A673 (cell line): ENCODE measurements around the gene FBXW8. TPM values are rescaled to one million over a fixed set of nuclear protein-coding genes. Genes with fewer than 3 reads are reported as not detected.

ENCODE experiments used
- BruUV-seq: library from RNA; stranded (reverse); fragments of 400-500 nt; replicated peaks from 2 replicates; lab custom pipeline; 2021; lab: Mats Ljungman, UMichigan
- CTCF ChIA-PET: fragments of 300-600 bp; sonication (Branson Sonifier 250); formaldehyde crosslinking; loops from one replicate; lab custom pipeline; 2022; ENCODE audit warnings: antibody characterized with exemption; lab: Charles Lee
- POLR2A ChIA-PET: fragments of 300-600 bp; sonication (Branson Sonifier 250); formaldehyde crosslinking; loops from one replicate; lab custom pipeline; 2022; ENCODE audit warnings: antibody characterized with exemption; ENCODE audit not compliant: low non-redundant PET; lab: Charles Lee
- DNase-seq: peaks from one replicate; pipeline ENCODE4 v3.0.0-alpha.2; 2015; ENCODE audit warnings: low spot score
- H3K27ac ChIP-seq: fragments of 200-600 bp; sonication (generic); 2 replicates; pipeline ENCODE4 v1.5.1; 2016; ENCODE audit warnings: mixed run types, low read depth, mild to moderate bottlenecking, mixed read lengths, antibody characterized with exemption, low read length; ENCODE audit not compliant: poor library complexity, severe bottlenecking
- H3K27me3 ChIP-seq: fragments of 200-600 bp; sonication (generic); replicated peaks from 2 replicates; pipeline ENCODE4 v1.6.1; 2017; ENCODE audit warnings: mixed run types, low read depth, mild to moderate bottlenecking, mixed read lengths, antibody characterized with exemption, low read length; ENCODE audit not compliant: insufficient read depth, poor library complexity
- H3K36me3 ChIP-seq: fragments of 200-600 bp; sonication (generic); 2 replicates; pipeline ENCODE4 v1.6.1; 2016; ENCODE audit warnings: mixed run types, mild to moderate bottlenecking, mixed read lengths, antibody characterized with exemption, low read length; ENCODE audit not compliant: insufficient read depth, poor library complexity, severe bottlenecking
- H3K4me1 ChIP-seq: fragments of 200-600 bp; sonication (generic); 2 replicates; pipeline ENCODE4 v1.6.1; 2017; ENCODE audit warnings: mixed run types, mild to moderate bottlenecking, mixed read lengths, antibody characterized with exemption, low read length; ENCODE audit not compliant: insufficient read depth, poor library complexity, severe bottlenecking
- H3K4me3 ChIP-seq: fragments of 200-600 bp; sonication (generic); 2 replicates; pipeline ENCODE4 v1.5.1; 2016; ENCODE audit warnings: low read depth, mixed run types, mild to moderate bottlenecking, mixed read lengths, low read length; ENCODE audit not compliant: poor library complexity, severe bottlenecking
- H3K9me3 ChIP-seq: fragments of 200-600 bp; sonication (generic); 2 replicates; pipeline ENCODE4 v1.6.1; 2016; ENCODE audit warnings: mixed run types, low read depth, mild to moderate bottlenecking, mixed read lengths, antibody characterized with exemption, low read length; ENCODE audit not compliant: poor library complexity, severe bottlenecking
- CTCF ChIP-seq: fragments of 300-800, 200-600 bp; sonication (generic); conservative IDR thresholded peaks from 2 replicates; pipeline ENCODE4 v1.5.1; 2017; ENCODE audit warnings: low read depth, mild to moderate bottlenecking, antibody characterized with exemption, low read length, moderate library complexity, mixed read lengths
- EZH2 ChIP-seq: fragments of 200-600 bp; sonication (generic); IDR thresholded peaks from 2 replicates; pipeline ENCODE4 v1.6.1; 2017; ENCODE audit warnings: borderline replicate concordance, low read depth, mild to moderate bottlenecking, mixed read lengths, antibody characterized with exemption, low read length; ENCODE audit not compliant: poor library complexity, severe bottlenecking
- intact Hi-C: fragments of 100-400 bp; cut with micrococcal nuclease; formaldehyde crosslinking; loops from one replicate; pipeline ENCODE4 v1.10.0; 2022; ENCODE audit not compliant: unreplicated experiment
- total RNA-seq: library from RNA; stranded (reverse); gene quantifications from 2 replicates; pipeline ENCODE4 v1.2.3, GENCODE V29; 2021

The FBXW8 gene
- total RNA-seq, 1 experiment from 2014 or later = 14.8 TPM

- Histone ChIP-seq H3K4me3 (no peak overlapping the region), H3K27me3 (no peaks in the 10 kb centered on the region), H3K4me1 (no peaks in the 10 kb centered on the region), H3K27ac (no peak overlapping the region), H3K9me3 (peaks cover 9% of the 10 kb centered on the region), H3K36me3 (peaks cover 17% of the 10 kb centered on the region)
- no peak for TF ChIP-seq EZH2
- TF ChIP-seq CTCF = no peak
- ChIA-PET POLR2A (no interaction called here), CTCF (no interaction called here)
- BruUV-seq = no TSS peak
- DNase-seq = no peak
- intact Hi-C loops = no loop called here
These were observed 100.1 kb downstream of the FBXW8 start for GRCh38 chr12:117010693-117011451.

- H3K9me3 ChIP-seq = peaks cover 9% of the 10 kb centered on the region
- no peaks in the 10 kb centered on the region for H3K4me1 ChIP-seq
- BruUV-seq = no TSS peak
- no peak overlapping the region for H3K4me3 ChIP-seq
- ChIA-PET CTCF (no interaction called here), POLR2A (no interaction called here)
- no peak for TF ChIP-seq CTCF
- no peak for TF ChIP-seq EZH2
- H3K36me3 ChIP-seq = peaks cover 17% of the 10 kb centered on the region
- no peak overlapping the region for H3K27ac ChIP-seq
- H3K27me3 ChIP-seq = no peaks in the 10 kb centered on the region
- intact Hi-C loops = no loop called here
- no peak for DNase-seq
These were observed 101.4 kb downstream of the FBXW8 start for GRCh38 chr12:117011988-117012805.

GRCh38 chr12:117013726-117014125 lies 103.0 kb downstream of the FBXW8 start:
- intact Hi-C loops = no loop called here
- ChIA-PET POLR2A (interaction anchor here (0.5 kb wide), 1 partner anchor 804 kb away, joined by 6 read pairs; no protein-coding TSS in a partner anchor), CTCF (no interaction called here)
- TF ChIP-seq EZH2 (no peak), CTCF (no peak)
- H3K9me3 ChIP-seq = peaks cover 9% of the 10 kb centered on the region
- peaks cover 17% of the 10 kb centered on the region for H3K36me3 ChIP-seq
- H3K27ac ChIP-seq = no peak overlapping the region
- H3K4me1 ChIP-seq = no peaks in the 10 kb centered on the region
- no peak for DNase-seq
- BruUV-seq = no TSS peak
- no peaks in the 10 kb centered on the region for H3K27me3 ChIP-seq
- H3K4me3 ChIP-seq = no peak overlapping the region
